Endothelial cell of umbilical vein (primary cell): ENCODE data around the gene NOP16. TPM values are rescaled to one million over a fixed set of nuclear protein-coding genes. Genes with fewer than 3 reads are reported as not detected.

Experiments used
- BruUV-seq: library from RNA; stranded (reverse); fragments of 400-500 nt; replicated peaks from 2 replicates; lab custom pipeline; 2021; lab: Mats Ljungman, UMichigan
- CTCF ChIA-PET: fragments of 300-600, 350-600 bp; sonication (Branson Sonifier 250); formaldehyde crosslinking; loops from one replicate; lab custom pipeline; 2021; ENCODE audit warnings: antibody characterized with exemption, inconsistent platforms; lab: Charles Lee
- POLR2A ChIA-PET: fragments of 300-600, 350-600 bp; sonication (Branson Sonifier 250); formaldehyde crosslinking; loops from one replicate; lab custom pipeline; 2021; ENCODE audit warnings: antibody characterized with exemption, inconsistent platforms; lab: Charles Lee
- DNase-seq: peaks from one replicate; pipeline ENCODE4 v3.0.0-alpha.2; 2011; ENCODE audit warnings: low read depth, low spot score
- FAIRE-seq: peaks from 2 replicates; lab custom pipeline; 2011; peaks lifted over from hg19 to GRCh38; lab: Jason Lieb, UNC
- H2AFZ ChIP-seq: 2 replicates; pipeline ENCODE4 v1.6.0; 2012; ENCODE audit warnings: low read depth, low read length, control low read depth, inconsistent platforms
- H3K27ac ChIP-seq: 2 replicates; pipeline ENCODE4 v1.5.1; 2011; ENCODE audit warnings: low read depth, mild to moderate bottlenecking, control low read depth, low read length, moderate library complexity; ENCODE audit not compliant: insufficient read depth
- H3K27me3 ChIP-seq, 2 experiments: 2 replicates each; pipeline versions ENCODE4 v1.6.0 to v1.6.1; 2011; ENCODE audit warnings: low read length in 2 of 2, mixed read lengths in 1 of 2; ENCODE audit not compliant: control insufficient read depth in 2 of 2, insufficient read depth in 2 of 2
- H3K36me3 ChIP-seq, 2 experiments: 2 replicates in 1 of 2; 3 replicates in 1 of 2; pipeline ENCODE4 v1.5.1; 2011; ENCODE audit warnings: low read length in 2 of 2, mild to moderate bottlenecking in 1 of 2, moderate library complexity in 1 of 2; ENCODE audit not compliant: control insufficient read depth in 2 of 2, insufficient read depth in 2 of 2; ENCODE audit errors: extremely low read depth in 1 of 2
- H3K4me1 ChIP-seq: 3 replicates; pipeline ENCODE4 v1.5.1; 2011; ENCODE audit warnings: mild to moderate bottlenecking, low read length; ENCODE audit not compliant: control insufficient read depth, insufficient read depth; ENCODE audit errors: extremely low read depth
- H3K4me2 ChIP-seq: 2 replicates; pipeline ENCODE4 v1.6.1; 2011; ENCODE audit warnings: low read length, control low read depth, mixed read lengths; ENCODE audit not compliant: insufficient read depth
- H3K4me3 ChIP-seq, 3 experiments: fragments of 200-600 bp in 1 of 3; sonication (generic), shearing (Covaris generic) in 1 of 3; replicated peaks in 1 of 3; 2 replicates each; pipeline ENCODE4 v1.5.1; 2011 to 2016; ENCODE audit warnings: control low read depth in 3 of 3, low read length in 3 of 3, mild to moderate bottlenecking in 2 of 3, inconsistent platforms in 1 of 3, low read depth in 1 of 3, moderate library complexity in 1 of 3; ENCODE audit not compliant: insufficient read depth in 1 of 3
- H3K79me2 ChIP-seq: 2 replicates; pipeline ENCODE4 v1.6.0; 2012; ENCODE audit warnings: low read length, inconsistent platforms; ENCODE audit not compliant: control insufficient read depth, insufficient read depth
- H3K9ac ChIP-seq: replicated peaks from 2 replicates; pipeline ENCODE3; 2011; ENCODE audit warnings: low read length, control low read depth; ENCODE audit not compliant: insufficient read depth; ENCODE audit errors: extremely low read depth
- H3K9me1 ChIP-seq: replicated peaks from 3 replicates; pipeline ENCODE4 v1.6.0; 2011; ENCODE audit warnings: mild to moderate bottlenecking, low read length; ENCODE audit not compliant: control insufficient read depth, insufficient read depth; ENCODE audit errors: extremely low read depth
- H3K9me3 ChIP-seq: replicated peaks from 2 replicates; pipeline ENCODE4 v1.5.1; 2012; ENCODE audit warnings: low read length, inconsistent platforms; ENCODE audit not compliant: control insufficient read depth, insufficient read depth
- H4K20me1 ChIP-seq: replicated peaks from 2 replicates; pipeline ENCODE3; 2011; ENCODE audit warnings: mild to moderate bottlenecking, low read length; ENCODE audit not compliant: control insufficient read depth, insufficient read depth; ENCODE audit errors: extremely low read depth
- CTCF ChIP-seq, 2 donors: IDR thresholded peaks; 1 replicate in 1 of 2; 2 replicates in 1 of 2; pipeline ENCODE4 v1.5.1; 2011; ENCODE audit warnings: low read length in 2 of 2, mild to moderate bottlenecking in 2 of 2, moderate library complexity in 2 of 2, control low read depth in 1 of 2, inconsistent platforms in 1 of 2, low read depth in 1 of 2; ENCODE audit not compliant: insufficient read depth in 1 of 2; ENCODE audit errors: extremely low read depth in 1 of 2
- EZH2 ChIP-seq: IDR thresholded peaks from 2 replicates; pipeline ENCODE4 v1.6.1; 2012; ENCODE audit warnings: borderline replicate concordance, low read depth, mild to moderate bottlenecking, moderate library complexity, low read length, inconsistent platforms; ENCODE audit not compliant: severe bottlenecking
- FOS ChIP-seq: IDR thresholded peaks from 2 replicates; pipeline ENCODE4 v1.6.1; 2011; ENCODE audit warnings: mild to moderate bottlenecking, low read length, moderate library complexity, borderline replicate concordance; ENCODE audit not compliant: insufficient read depth
- JUN ChIP-seq: IDR thresholded peaks from 2 replicates; pipeline ENCODE4 v1.6.1; 2011; ENCODE audit warnings: borderline replicate concordance, low read depth; ENCODE audit not compliant: insufficient read length, insufficient read depth
- MAX ChIP-seq: IDR thresholded peaks from 2 replicates; pipeline ENCODE4 v1.6.1; 2011; ENCODE audit not compliant: insufficient read depth, insufficient read length
- MYC ChIP-seq: IDR thresholded peaks from one replicate; pipeline ENCODE4 v1.6.1; 2011; ENCODE audit warnings: mild to moderate bottlenecking, low read depth, low read length
- POLR2A ChIP-seq: IDR thresholded peaks from 2 replicates; pipeline ENCODE4 v1.6.1; 2012; ENCODE audit warnings: low read depth, mild to moderate bottlenecking, control low read depth, low read length
- POLR2AphosphoS5 ChIP-seq: IDR thresholded peaks from 2 replicates; pipeline ENCODE4 v1.6.1; 2012; ENCODE audit warnings: low read depth, mild to moderate bottlenecking, control low read depth, low read length, moderate library complexity; ENCODE audit not compliant: insufficient read depth
- dilution Hi-C: fragments of 300-500 bp; cut with MboI; formaldehyde crosslinking; loops from one replicate; pipeline ENCODE4 v1.15.0; 2019; ENCODE audit warnings: low sequenced_read_pairs; ENCODE audit not compliant: extremely low pct_ligation_motif_present
- intact Hi-C: fragments of 100-400 bp; cut with micrococcal nuclease; formaldehyde crosslinking; loops from one replicate; pipeline ENCODE4 v1.10.0; 2022
- polyA plus RNA-seq, 4 experiments: library from polyadenylated mRNA; depleted of rRNA in 3 of 4; stranded (reverse) in 3 of 4; unstranded in 1 of 4; fragments of >200 nt; gene quantifications; 2 replicates each; pipeline versions ENCODE4 v1.2.1 to v1.2.3, GENCODE V29; 2011 to 2012; ENCODE audit warnings: missing spikeins in 1 of 4
- total RNA-seq: library from RNA; stranded (reverse); gene quantifications from 2 replicates; pipeline ENCODE4 v1.2.3, GENCODE V29; 2021

The NOP16 gene
- total and polyA plus RNA-seq, 2 donors (not counting 3 experiments of a cell fraction or from before 2014, with no cell fraction given), result 41.1 to 47.4 TPM

GRCh38 chr5:176342158-176342483 is 46.3 kb downstream of the NOP16 start:
- no peak overlapping the region for H3K27ac ChIP-seq
- no peak overlapping the region for H3K4me3 ChIP-seq
- H3K4me1 ChIP-seq, result no peaks in the 10 kb centered on the region
- ChIA-PET CTCF (no interaction called here), POLR2A (no interaction called here)
- H3K36me3 ChIP-seq, result peaks cover 5% of the 10 kb centered on the region in 2 experiments
- no peaks in the 10 kb centered on the region for H3K9me1 ChIP-seq
- intact Hi-C loops, result no loop called here
- no peaks in the 10 kb centered on the region for H4K20me1 ChIP-seq
- BruUV-seq, result no TSS peak
- no peak for FAIRE-seq
- no peaks in the 10 kb centered on the region for H3K27me3 ChIP-seq
- dilution Hi-C loops, result no loop called here
- H3K9ac ChIP-seq, result no peak overlapping the region
- H2AFZ ChIP-seq, result no peak overlapping the region
- no peak for DNase-seq
- no peaks in the 10 kb centered on the region for H3K79me2 ChIP-seq
- H3K4me2 ChIP-seq, result no peak overlapping the region
- H3K9me3 ChIP-seq, result no peaks in the 10 kb centered on the region
- TF ChIP-seq FOS (no peak), MAX (no peak), MYC (no peak), JUN (no peak), POLR2A (no peak)

GRCh38 chr5:176341325-176342157 is 46.9 kb downstream of the NOP16 start:
- H3K27me3 ChIP-seq, result no peaks in the 10 kb centered on the region
- H3K4me3 ChIP-seq, result no peak overlapping the region
- CTCF ChIA-PET, result no interaction called here
- FAIRE-seq (no peak), DNase-seq (no peak)
- POLR2A ChIA-PET, result no interaction called here
- no peaks in the 10 kb centered on the region for H3K9me1 ChIP-seq
- H2AFZ ChIP-seq, result no peak overlapping the region
- no peak overlapping the region for H3K27ac ChIP-seq
- intact Hi-C loops, result no loop called here
- TF ChIP-seq POLR2AphosphoS5 (no peak), EZH2 (no peak), MAX (no peak), CTCF (IDR thresholded peaks at IDR 0.05; ENCODE audit: extremely low read depth in 1 of 2, insufficient read depth in 1 of 2, low read depth in 1 of 2, low read length in 2 of 2) (no peak)
- H4K20me1 ChIP-seq, result no peaks in the 10 kb centered on the region
- no peaks in the 10 kb centered on the region for H3K79me2 ChIP-seq
- H3K9me3 ChIP-seq, result no peaks in the 10 kb centered on the region
- peaks cover 4 to 5% of the 10 kb centered on the region in 2 experiments for H3K36me3 ChIP-seq
- H3K4me2 ChIP-seq, result no peak overlapping the region
- H3K9ac ChIP-seq, result no peak overlapping the region
- no peaks in the 10 kb centered on the region for H3K4me1 ChIP-seq
- BruUV-seq, result no TSS peak
- dilution Hi-C loops, result no loop called here
